ENCODE measurements around the gene ADRA2C.

GRCh38 chr4:3723232-3723642, 42.9 kb upstream of the ADRA2C start:
- TF ChIP-seq, protein P1, sequence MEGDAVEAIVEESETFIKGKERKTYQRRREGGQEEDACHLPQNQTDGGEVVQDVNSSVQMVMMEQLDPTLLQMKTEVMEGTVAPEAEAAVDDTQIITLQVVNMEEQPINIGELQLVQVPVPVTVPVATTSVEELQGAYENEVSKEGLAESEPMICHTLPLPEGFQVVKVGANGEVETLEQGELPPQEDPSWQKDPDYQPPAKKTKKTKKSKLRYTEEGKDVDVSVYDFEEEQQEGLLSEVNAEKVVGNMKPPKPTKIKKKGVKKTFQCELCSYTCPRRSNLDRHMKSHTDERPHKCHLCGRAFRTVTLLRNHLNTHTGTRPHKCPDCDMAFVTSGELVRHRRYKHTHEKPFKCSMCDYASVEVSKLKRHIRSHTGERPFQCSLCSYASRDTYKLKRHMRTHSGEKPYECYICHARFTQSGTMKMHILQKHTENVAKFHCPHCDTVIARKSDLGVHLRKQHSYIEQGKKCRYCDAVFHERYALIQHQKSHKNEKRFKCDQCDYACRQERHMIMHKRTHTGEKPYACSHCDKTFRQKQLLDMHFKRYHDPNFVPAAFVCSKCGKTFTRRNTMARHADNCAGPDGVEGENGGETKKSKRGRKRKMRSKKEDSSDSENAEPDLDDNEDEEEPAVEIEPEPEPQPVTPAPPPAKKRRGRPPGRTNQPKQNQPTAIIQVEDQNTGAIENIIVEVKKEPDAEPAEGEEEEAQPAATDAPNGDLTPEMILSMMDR (IDR thresholded peaks at IDR 0.05), result no peak
- TF ChIP-seq POLR2A (IDR thresholded peaks at IDR 0.05), result no peak
